GM12878 (cell line): ENCODE measurements around the gene ANAPC5. TPM values are rescaled to one million over a fixed set of nuclear protein-coding genes. Genes with fewer than 3 reads are reported as not detected.

ENCODE experiments used
- E2F4 ChIP-seq: IDR thresholded peaks from 2 replicates; pipeline ENCODE4 v1.6.1; 2012; ENCODE audit warnings: low read depth, low read length, improper control_type of control experiment
- GATAD2B ChIP-seq: fragments of 450-650 bp; conservative IDR thresholded peaks from 2 replicates; pipeline ENCODE4 v1.6.1; 2017; ENCODE audit warnings: low read depth, mild to moderate bottlenecking, moderate library complexity
- ZBTB11 ChIP-seq: fragments of 450-650 bp; formaldehyde crosslinking; IDR thresholded peaks from 2 replicates; pipeline ENCODE4 v1.5.0; 2022; ENCODE audit warnings: mild to moderate bottlenecking, missing genetic modification characterization
- ZBTB4 ChIP-seq: fragments of 450-650 bp; formaldehyde crosslinking; IDR thresholded peaks from 2 replicates; pipeline ENCODE4 v1.4.0; 2022; ENCODE audit warnings: mild to moderate bottlenecking, moderate library complexity
- polyA plus RNA-seq, 11 experiments: library from polyadenylated mRNA; depleted of rRNA in 4 of 11; unstranded in 6 of 11; stranded (reverse) in 5 of 11; fragments of >200 nt; fragmentation: Nextera tagmentation in 4 of 11; fragmentation: Illumina TruSeq in 1 of 11; extraction: Ambion mirVana in 4 of 11; extraction: Trizol in 1 of 11; gene quantifications; 1 replicate in 1 of 11; 2 replicates in 10 of 11; pipeline versions ENCODE4 v1.2.1 to v1.2.3, GENCODE V29; 2011 to 2016; ENCODE audit warnings: inconsistent platforms in 2 of 11, missing spikeins in 2 of 11, low read depth in 1 of 11
- total RNA-seq, 4 experiments: library from RNA; depleted of rRNA in 3 of 4; stranded (reverse); fragments of >200 nt in 3 of 4; fragmentation: Illumina TruSeq in 1 of 4; extraction: Trizol in 1 of 4; gene quantifications; 2 replicates each; pipeline versions ENCODE4 v1.2.1 to v1.2.3, GENCODE V29; 2013 to 2021

The ANAPC5 gene
- total and polyA plus RNA-seq, 10 of the 15 experiments (the other 5 are each of a cell fraction or from before 2014, with no cell fraction given), result 102 to 227 (median 166) TPM

- TF ChIP-seq ZBTB4 (CRISPR knock-in tag) (no peak), GATAD2B (no peak), ZBTB11 (no peak), E2F4 (no peak)
Observed at GRCh38 chr12:121392325-121392716, 40.1 kb upstream of the ANAPC5 start (continued).
